NCI-H1417 (cell line): ENCODE data around the gene AHCY.
"Not testable (repeated sequence)": the region's sequence is repeated elsewhere in the genome, so short reads cannot be mapped to it uniquely, and the experiment has no call there.

Source experiments
- DNase-seq, 3 experiments: peaks; one replicate each; lab custom pipeline; 2025; lab: John Stamatoyannopoulos, UW

Gene AHCY

GRCh38 chr20:34296468-34296867 is 6.7 kb downstream of the AHCY start:
- no peak for DNase-seq

- DNase-seq: no peak
These were observed 7.9 kb downstream of the AHCY start for GRCh38 chr20:34295284-34295683.

- DNase-seq: no peak
These were observed 8.6 kb downstream of the AHCY start for GRCh38 chr20:34294563-34294962.

GRCh38 chr20:34293589-34293988 is 9.6 kb downstream of the AHCY start:
- DNase-seq: no peak

GRCh38 chr20:34293119-34293518 is 10.0 kb downstream of the AHCY start:
- DNase-seq: no peak

- no peak for DNase-seq
These were observed 10.7 kb downstream of the AHCY start for GRCh38 chr20:34292496-34292895.

GRCh38 chr20:34290471-34290870 is 12.7 kb downstream of the AHCY start:
- DNase-seq: no peak

GRCh38 chr20:34287500-34287899 is 15.7 kb downstream of the AHCY start:
- not testable (repeated sequence) for DNase-seq

GRCh38 chr20:34285450-34285849 is 17.7 kb downstream of the AHCY start:
- no peak for DNase-seq

GRCh38 chr20:34283844-34284243 is 19.3 kb downstream of the AHCY start:
- no peak for DNase-seq

- DNase-seq: no peak
These were observed 21.1 kb downstream of the AHCY start for GRCh38 chr20:34282041-34282440.

- no peak for DNase-seq
These were observed 22.0 kb downstream of the AHCY start for GRCh38 chr20:34281177-34281576.

- no peak for DNase-seq
These were observed 28.5 kb downstream of the AHCY start for GRCh38 chr20:34274694-34275093.

GRCh38 chr20:34271956-34272355 is 31.2 kb downstream of the AHCY start:
- no peak for DNase-seq

- DNase-seq: no peak
These were observed 33.0 kb downstream of the AHCY start for GRCh38 chr20:34269996-34270627.

- DNase-seq: no peak
These were observed 34.1 kb downstream of the AHCY start for GRCh38 chr20:34268851-34269636.

GRCh38 chr20:34268145-34268544 is 35.0 kb downstream of the AHCY start:
- DNase-seq: no peak

- DNase-seq: no peak
These were observed 39.0 kb downstream of the AHCY start for GRCh38 chr20:34264141-34264540.

- not testable (repeated sequence) for DNase-seq
These were observed 39.7 kb downstream of the AHCY start for GRCh38 chr20:34263468-34263867.

- no peak for DNase-seq
These were observed 40.5 kb downstream of the AHCY start for GRCh38 chr20:34262488-34263288.

- DNase-seq: no peak
These were observed 42.8 kb downstream of the AHCY start for GRCh38 chr20:34260208-34260942.

GRCh38 chr20:34256629-34257124 is 46.5 kb downstream of the AHCY start:
- no peak for DNase-seq
